ENCODE data around the gene FAF1.

The FAF1 gene

DNA sequence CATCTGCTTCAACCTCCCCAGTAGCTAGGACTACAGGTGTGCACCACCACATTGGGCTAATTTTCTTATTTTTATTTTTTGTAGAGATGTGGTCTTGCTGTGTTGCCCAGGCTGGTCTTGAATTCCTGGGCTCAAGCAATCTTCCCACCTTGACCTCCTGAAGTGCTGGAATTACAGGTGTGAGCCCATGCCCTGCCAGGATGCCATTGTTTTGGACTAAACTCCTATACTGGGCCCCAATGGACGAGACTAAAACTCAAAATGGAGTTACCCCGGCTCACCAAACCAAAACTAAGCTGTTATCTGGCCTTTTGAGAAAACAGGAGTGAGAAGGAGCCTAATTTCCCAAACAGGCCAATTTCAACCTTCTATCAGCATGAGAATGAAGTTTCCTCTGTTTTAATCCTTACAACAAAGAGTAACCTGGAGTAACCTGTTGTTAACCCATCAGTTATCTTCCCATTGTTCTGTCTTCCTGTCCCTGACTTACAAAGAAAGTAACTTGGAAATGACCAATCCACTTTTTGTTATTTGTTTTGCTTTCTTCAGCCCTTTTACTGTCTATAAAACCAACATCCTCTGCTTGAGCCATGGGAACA, 566.4 kb downstream of the FAF1 start:
- DNase-seq (ENCODE audit: extremely low read depth, low read depth): no peak
- TF ChIP-seq, protein P1, sequence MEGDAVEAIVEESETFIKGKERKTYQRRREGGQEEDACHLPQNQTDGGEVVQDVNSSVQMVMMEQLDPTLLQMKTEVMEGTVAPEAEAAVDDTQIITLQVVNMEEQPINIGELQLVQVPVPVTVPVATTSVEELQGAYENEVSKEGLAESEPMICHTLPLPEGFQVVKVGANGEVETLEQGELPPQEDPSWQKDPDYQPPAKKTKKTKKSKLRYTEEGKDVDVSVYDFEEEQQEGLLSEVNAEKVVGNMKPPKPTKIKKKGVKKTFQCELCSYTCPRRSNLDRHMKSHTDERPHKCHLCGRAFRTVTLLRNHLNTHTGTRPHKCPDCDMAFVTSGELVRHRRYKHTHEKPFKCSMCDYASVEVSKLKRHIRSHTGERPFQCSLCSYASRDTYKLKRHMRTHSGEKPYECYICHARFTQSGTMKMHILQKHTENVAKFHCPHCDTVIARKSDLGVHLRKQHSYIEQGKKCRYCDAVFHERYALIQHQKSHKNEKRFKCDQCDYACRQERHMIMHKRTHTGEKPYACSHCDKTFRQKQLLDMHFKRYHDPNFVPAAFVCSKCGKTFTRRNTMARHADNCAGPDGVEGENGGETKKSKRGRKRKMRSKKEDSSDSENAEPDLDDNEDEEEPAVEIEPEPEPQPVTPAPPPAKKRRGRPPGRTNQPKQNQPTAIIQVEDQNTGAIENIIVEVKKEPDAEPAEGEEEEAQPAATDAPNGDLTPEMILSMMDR (IDR thresholded peaks at IDR 0.05; ENCODE audit: low read depth, low read length): no peak
